Measurements from ENCODE around the gene BLMH. TPM values are rescaled to one million over a fixed set of nuclear protein-coding genes. Genes with fewer than 3 reads are reported as not detected.

The BLMH gene
- total and polyA plus RNA-seq, 4 donors, result 10.5 to 50.9 (median 21.6) TPM

DNA sequence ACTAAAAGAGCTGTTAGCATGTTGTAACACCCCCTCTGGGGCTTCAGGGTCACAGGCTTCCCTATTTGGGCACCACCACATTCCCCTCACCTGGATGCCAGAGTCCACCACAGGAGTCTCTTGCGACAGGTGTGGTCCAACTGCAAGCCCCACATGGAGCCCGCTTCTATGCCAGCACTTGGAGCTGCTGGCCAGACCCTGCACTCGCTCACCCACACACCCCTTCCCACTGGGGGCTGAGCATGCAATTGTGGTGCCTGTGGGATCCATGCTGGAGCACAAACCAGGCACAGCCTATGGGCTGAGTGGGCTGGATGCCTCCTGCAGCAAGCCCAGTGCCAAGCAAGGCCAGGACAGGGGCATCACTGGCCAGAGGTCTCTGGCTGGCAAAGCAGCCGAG, 6.0 kb upstream of the BLMH start:
- WGBS, 2 donors, result 96 to 97% methylated on average over 4 of the region's 4 CpGs
- no peak for ATAC-seq (ENCODE audit: insufficient read depth, low FRiP score)
- Histone ChIP-seq H3K9ac (ENCODE audit: insufficient read depth in 1 of 2, low read length in 2 of 2) (no peak overlapping the region), H3K4me3 (no peak overlapping the region), H3K36me3 (ENCODE audit: control insufficient read depth in 4 of 4, insufficient read depth in 4 of 4, low read length in 4 of 4) (no peaks in the 10 kb centered on the region), H3K27me3 (ENCODE audit: control insufficient read depth in 3 of 3, insufficient read depth in 3 of 3, low read length in 2 of 3) (no peaks in the 10 kb centered on the region), H3K27ac (ENCODE audit: low read depth in 1 of 2, low read length in 1 of 2) (no peak overlapping the region), H3K9me3 (ENCODE audit: control insufficient read depth in 4 of 4, insufficient read depth in 3 of 4, low read length in 3 of 4) (no peaks in the 10 kb centered on the region), H3K4me1 (ENCODE audit: control insufficient read depth in 5 of 5, insufficient read depth in 5 of 5, low read length in 5 of 5) (no peaks in the 10 kb centered on the region)
- no peak for DNase-seq
- TF ChIP-seq, protein P1, sequence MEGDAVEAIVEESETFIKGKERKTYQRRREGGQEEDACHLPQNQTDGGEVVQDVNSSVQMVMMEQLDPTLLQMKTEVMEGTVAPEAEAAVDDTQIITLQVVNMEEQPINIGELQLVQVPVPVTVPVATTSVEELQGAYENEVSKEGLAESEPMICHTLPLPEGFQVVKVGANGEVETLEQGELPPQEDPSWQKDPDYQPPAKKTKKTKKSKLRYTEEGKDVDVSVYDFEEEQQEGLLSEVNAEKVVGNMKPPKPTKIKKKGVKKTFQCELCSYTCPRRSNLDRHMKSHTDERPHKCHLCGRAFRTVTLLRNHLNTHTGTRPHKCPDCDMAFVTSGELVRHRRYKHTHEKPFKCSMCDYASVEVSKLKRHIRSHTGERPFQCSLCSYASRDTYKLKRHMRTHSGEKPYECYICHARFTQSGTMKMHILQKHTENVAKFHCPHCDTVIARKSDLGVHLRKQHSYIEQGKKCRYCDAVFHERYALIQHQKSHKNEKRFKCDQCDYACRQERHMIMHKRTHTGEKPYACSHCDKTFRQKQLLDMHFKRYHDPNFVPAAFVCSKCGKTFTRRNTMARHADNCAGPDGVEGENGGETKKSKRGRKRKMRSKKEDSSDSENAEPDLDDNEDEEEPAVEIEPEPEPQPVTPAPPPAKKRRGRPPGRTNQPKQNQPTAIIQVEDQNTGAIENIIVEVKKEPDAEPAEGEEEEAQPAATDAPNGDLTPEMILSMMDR (IDR thresholded peaks at IDR 0.05; ENCODE audit: control extremely low read depth, extremely low read depth), result no peak

DNA sequence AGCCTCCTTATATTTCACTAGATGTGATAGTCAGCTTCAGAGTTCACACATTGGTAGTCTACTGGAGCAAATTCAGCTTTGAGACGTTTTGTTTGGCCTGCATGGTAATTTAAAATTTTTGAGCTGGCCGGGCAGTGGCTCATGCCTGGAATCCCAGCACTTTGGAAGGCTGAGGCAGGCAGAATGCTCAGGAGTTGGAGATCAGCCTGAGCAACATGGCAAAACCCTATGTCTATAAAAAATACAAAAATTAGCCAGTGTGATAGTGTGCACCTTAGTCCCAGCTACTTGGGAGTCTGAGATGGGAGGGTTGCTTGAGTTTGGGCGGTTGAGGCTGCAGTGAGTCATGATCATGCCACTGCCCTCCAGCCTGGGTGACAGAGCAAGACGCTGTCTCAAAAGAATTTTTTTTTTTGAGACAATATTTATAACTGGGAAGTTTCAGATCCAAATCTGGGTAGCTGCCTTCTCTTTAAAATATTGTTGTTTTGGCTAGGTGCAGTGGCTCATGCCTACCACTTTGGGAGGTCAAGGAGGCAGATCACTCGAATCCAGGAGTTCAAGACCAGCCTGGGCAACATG, 4.8 kb upstream of the BLMH start:
- Histone ChIP-seq H3K27me3 (ENCODE audit: control insufficient read depth in 3 of 3, insufficient read depth in 3 of 3, low read length in 2 of 3) (no peaks in the 10 kb centered on the region), H3K4me3 (no peak overlapping the region), H3K4me1 (ENCODE audit: control insufficient read depth in 5 of 5, insufficient read depth in 5 of 5, low read length in 5 of 5) (no peaks in the 10 kb centered on the region), H3K27ac (ENCODE audit: low read depth in 1 of 2, low read length in 1 of 2) (no peak overlapping the region), H3K36me3 (ENCODE audit: control insufficient read depth in 4 of 4, insufficient read depth in 4 of 4, low read length in 4 of 4) (no peaks in the 10 kb centered on the region), H3K9me3 (ENCODE audit: control insufficient read depth in 4 of 4, insufficient read depth in 3 of 4, low read length in 3 of 4) (no peaks in the 10 kb centered on the region), H3K9ac (ENCODE audit: insufficient read depth in 1 of 2, low read length in 2 of 2) (no peak overlapping the region)
- TF ChIP-seq, protein P1 (IDR thresholded peaks at IDR 0.05; ENCODE audit: control extremely low read depth, extremely low read depth), result no peak
- 72 to 78% methylated on average over 5 of the region's 5 CpGs for WGBS, 2 donors
- DNase-seq, result no peak
- no peak for ATAC-seq (ENCODE audit: insufficient read depth, low FRiP score)

DNA sequence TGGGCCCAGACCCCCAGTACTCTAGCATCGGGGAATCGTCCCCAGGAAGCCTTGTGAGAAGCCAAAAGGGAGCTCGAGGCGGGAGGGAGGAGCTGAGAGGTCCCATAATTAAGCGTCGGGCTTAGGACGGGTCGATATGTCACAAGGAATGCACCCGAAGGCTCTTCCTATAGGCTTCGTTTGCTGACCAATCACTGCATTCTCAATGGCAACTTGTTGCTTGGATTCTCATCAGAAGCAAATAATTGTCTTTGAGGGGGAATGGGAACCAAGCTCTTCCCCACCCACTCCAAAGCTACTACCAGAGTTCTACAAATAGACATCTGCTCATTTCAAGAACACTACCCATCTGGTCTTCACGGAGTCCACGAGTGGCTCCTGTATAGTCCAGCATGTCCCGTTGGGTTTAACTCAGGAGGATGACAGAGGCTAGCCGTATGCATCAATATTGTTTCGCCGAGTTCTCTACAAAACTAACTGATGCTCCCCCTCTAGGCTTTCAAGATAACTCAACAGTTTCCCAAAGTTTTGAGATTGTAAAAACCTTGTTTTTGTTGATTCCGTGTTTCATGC, 628 bp upstream of the BLMH start:
- Histone ChIP-seq H3K27ac (ENCODE audit: low read depth in 1 of 2, low read length in 1 of 2) (peak overlapping the region; percentile 43 to 48), H3K27me3 (ENCODE audit: control insufficient read depth in 3 of 3, insufficient read depth in 3 of 3, low read length in 2 of 3) (no peaks in the 10 kb centered on the region), H3K9me3 (ENCODE audit: control insufficient read depth in 4 of 4, insufficient read depth in 3 of 4, low read length in 3 of 4) (no peaks in the 10 kb centered on the region), H3K36me3 (ENCODE audit: control insufficient read depth in 4 of 4, insufficient read depth in 4 of 4, low read length in 4 of 4) (peaks cover 2 to 16% (median 4%) of the 10 kb centered on the region in 4 donors), H3K4me1 (ENCODE audit: control insufficient read depth in 5 of 5, insufficient read depth in 5 of 5, low read length in 5 of 5) (peaks cover 0 to 13% (median 10%) of the 10 kb centered on the region in 5 donors), H3K4me3 (peak overlapping the region; percentile 75), H3K9ac (ENCODE audit: insufficient read depth in 1 of 2, low read length in 2 of 2) (peak overlapping the region; percentile 2 to 39)
- DNase-seq (peak in 2 of 3 donors; percentile 59 to 71), ATAC-seq (ENCODE audit: insufficient read depth, low FRiP score) (no peak)
- TF ChIP-seq, protein P1 (IDR thresholded peaks at IDR 0.05; ENCODE audit: control extremely low read depth, extremely low read depth), result no peak
- 32 to 37% methylated on average over 17 of the region's 17 CpGs for WGBS, 2 donors
